Calu3 (cell line): ENCODE measurements around the gene NHLH2. TPM values are rescaled to one million over a fixed set of nuclear protein-coding genes. Genes with fewer than 3 reads are reported as not detected.

Source experiments
- BruUV-seq: library from RNA; stranded (reverse); fragments of 400-500 nt; replicated peaks from 2 replicates; lab custom pipeline; 2021; lab: Mats Ljungman, UMichigan
- CTCF ChIA-PET: fragments of 300-600 bp; sonication (Branson Sonifier 250); formaldehyde crosslinking; loops from one replicate; lab custom pipeline; 2022; ENCODE audit warnings: antibody characterized with exemption; lab: Charles Lee
- DNase-seq: peaks from one replicate; pipeline ENCODE4 v3.0.0; 2022
- H3K27ac Mint-ChIP-seq: one replicate; pipeline ENCODE4 v1.8.0; 2022; ENCODE audit warnings: mixed read lengths; ENCODE audit not compliant: unreplicated experiment
- H3K27me3 Mint-ChIP-seq: one replicate; pipeline ENCODE4 v1.8.0; 2022; ENCODE audit warnings: mixed read lengths; ENCODE audit not compliant: unreplicated experiment
- H3K36me3 Mint-ChIP-seq: one replicate; pipeline ENCODE4 v1.8.0; 2022; ENCODE audit warnings: mild to moderate bottlenecking, moderate library complexity, mixed read lengths; ENCODE audit not compliant: insufficient read depth, unreplicated experiment
- H3K4me1 Mint-ChIP-seq: one replicate; pipeline ENCODE4 v1.8.0; 2022; ENCODE audit warnings: mild to moderate bottlenecking, low read depth, mixed read lengths; ENCODE audit not compliant: unreplicated experiment
- H3K4me3 Mint-ChIP-seq: one replicate; pipeline ENCODE4 v1.8.0; 2022; ENCODE audit warnings: mild to moderate bottlenecking, low read depth, moderate library complexity, mixed read lengths; ENCODE audit not compliant: unreplicated experiment
- H3K9me3 Mint-ChIP-seq: one replicate; pipeline ENCODE4 v1.8.0; 2022; ENCODE audit warnings: low read depth, mixed read lengths; ENCODE audit not compliant: unreplicated experiment
- intact Hi-C: fragments of 100-400 bp; cut with micrococcal nuclease; formaldehyde crosslinking; loops from one replicate; pipeline ENCODE4 v1.10.0; 2022; ENCODE audit not compliant: unreplicated experiment
- total RNA-seq: library from RNA; stranded (reverse); gene quantifications from 2 replicates; pipeline ENCODE4 v1.2.3, GENCODE V29; 2022
- TF ChIP-seq, protein P1 (sequence below): fragments of 200-600 bp; IDR thresholded peaks from one replicate; pipeline ENCODE4 v1.8.0; 2022; ENCODE audit warnings: antibody characterized with exemption; ENCODE audit not compliant: unreplicated experiment

Gene NHLH2
- total RNA-seq, 1 experiment from 2014 or later = not detected

DNA sequence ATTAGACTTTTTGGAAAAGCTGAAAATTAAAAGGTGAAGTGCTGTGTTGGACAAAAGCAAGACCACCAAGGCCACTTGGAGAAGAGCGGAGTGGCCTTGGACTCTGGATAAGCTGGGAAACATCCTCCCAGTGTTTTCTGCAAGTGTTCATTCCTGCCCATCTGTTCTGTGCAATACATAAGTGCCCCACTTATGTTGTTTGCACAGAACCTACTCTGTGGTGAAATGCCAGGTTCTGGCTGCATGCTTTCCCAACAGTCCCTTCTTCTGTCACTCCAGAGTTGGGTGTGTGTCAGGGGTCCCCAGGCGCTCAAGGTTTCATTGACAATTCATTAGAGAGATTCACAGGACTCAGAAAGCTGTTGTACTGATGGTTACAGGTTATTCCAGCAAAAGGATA, 30.3 kb downstream of the NHLH2 start:
- CTCF ChIA-PET = interaction anchor here (2.2 kb wide), 1 partner anchor 171 kb away, joined by 9 read pairs; no protein-coding TSS in a partner anchor
- no TSS peak for BruUV-seq
- Mint-ChIP-seq H3K4me1 (peaks cover 14% of the 10 kb centered on the region), H3K27me3 (no peaks in the 10 kb centered on the region), H3K27ac (no peak overlapping the region), H3K4me3 (no peak overlapping the region), H3K9me3 (no peaks in the 10 kb centered on the region), H3K36me3 (no peaks in the 10 kb centered on the region)
- no peak for DNase-seq
- intact Hi-C loops = no loop called here
- TF ChIP-seq, protein P1, sequence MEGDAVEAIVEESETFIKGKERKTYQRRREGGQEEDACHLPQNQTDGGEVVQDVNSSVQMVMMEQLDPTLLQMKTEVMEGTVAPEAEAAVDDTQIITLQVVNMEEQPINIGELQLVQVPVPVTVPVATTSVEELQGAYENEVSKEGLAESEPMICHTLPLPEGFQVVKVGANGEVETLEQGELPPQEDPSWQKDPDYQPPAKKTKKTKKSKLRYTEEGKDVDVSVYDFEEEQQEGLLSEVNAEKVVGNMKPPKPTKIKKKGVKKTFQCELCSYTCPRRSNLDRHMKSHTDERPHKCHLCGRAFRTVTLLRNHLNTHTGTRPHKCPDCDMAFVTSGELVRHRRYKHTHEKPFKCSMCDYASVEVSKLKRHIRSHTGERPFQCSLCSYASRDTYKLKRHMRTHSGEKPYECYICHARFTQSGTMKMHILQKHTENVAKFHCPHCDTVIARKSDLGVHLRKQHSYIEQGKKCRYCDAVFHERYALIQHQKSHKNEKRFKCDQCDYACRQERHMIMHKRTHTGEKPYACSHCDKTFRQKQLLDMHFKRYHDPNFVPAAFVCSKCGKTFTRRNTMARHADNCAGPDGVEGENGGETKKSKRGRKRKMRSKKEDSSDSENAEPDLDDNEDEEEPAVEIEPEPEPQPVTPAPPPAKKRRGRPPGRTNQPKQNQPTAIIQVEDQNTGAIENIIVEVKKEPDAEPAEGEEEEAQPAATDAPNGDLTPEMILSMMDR = no peak

DNA sequence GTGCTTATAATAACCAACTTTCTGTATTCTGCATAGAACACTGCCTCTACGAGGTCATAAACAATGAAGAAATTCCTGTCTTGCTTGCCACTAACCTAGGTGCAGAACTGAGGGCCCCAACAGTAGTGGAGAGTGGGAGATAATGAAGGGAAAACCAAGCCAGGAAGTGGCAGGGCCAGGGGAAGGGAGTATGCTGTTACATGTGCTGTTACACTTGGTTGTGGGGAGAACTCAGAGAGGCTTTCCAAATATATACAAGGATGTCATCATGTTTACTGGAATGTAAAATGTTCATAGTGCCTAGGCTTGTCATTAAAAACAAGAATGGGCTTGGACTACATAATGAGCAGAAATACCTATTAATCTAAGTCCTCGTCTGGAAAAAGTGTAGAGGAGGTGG, 31.1 kb downstream of the NHLH2 start:
- BruUV-seq = no TSS peak
- TF ChIP-seq, protein P1 = no peak
- H3K4me1 Mint-ChIP-seq = peaks cover 14% of the 10 kb centered on the region
- no peaks in the 10 kb centered on the region for H3K9me3 Mint-ChIP-seq
- H3K36me3 Mint-ChIP-seq = no peaks in the 10 kb centered on the region
- no peak overlapping the region for H3K4me3 Mint-ChIP-seq
- H3K27ac Mint-ChIP-seq = no peak overlapping the region
- H3K27me3 Mint-ChIP-seq = no peaks in the 10 kb centered on the region
- no peak for DNase-seq
- intact Hi-C loops = no loop called here
- CTCF ChIA-PET = interaction anchor here (2.2 kb wide), 1 partner anchor 171 kb away, joined by 9 read pairs; no protein-coding TSS in a partner anchor

DNA sequence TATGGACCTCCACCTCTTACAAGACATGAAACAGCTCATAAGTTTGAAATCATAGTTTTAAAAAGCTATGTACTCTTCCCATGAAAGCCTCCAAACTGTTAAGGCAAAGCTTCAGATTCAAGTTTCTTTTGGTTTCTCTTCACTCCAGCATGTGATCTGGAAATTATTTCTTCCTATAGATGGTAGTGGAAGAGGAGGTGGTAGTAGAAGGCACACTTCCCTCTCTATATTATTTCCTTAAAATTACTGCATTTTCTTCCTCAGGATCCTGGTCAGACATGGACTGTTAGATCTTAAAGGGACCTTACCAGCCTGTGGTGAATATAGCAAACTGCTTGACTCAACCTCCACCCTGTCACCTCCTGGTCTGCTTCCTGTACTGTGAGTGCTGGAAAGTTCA, 31.9 kb downstream of the NHLH2 start:
- Mint-ChIP-seq H3K4me3 (no peak overlapping the region), H3K9me3 (no peaks in the 10 kb centered on the region), H3K27ac (no peak overlapping the region), H3K27me3 (no peaks in the 10 kb centered on the region), H3K4me1 (peaks cover 14% of the 10 kb centered on the region), H3K36me3 (no peaks in the 10 kb centered on the region)
- DNase-seq = no peak
- TF ChIP-seq, protein P1 = no peak
- intact Hi-C loops = no loop called here
- BruUV-seq = no TSS peak
- CTCF ChIA-PET = interaction anchor here (0.7 kb wide), 1 partner anchor 389 kb away, joined by 8 read pairs; no protein-coding TSS in a partner anchor

DNA sequence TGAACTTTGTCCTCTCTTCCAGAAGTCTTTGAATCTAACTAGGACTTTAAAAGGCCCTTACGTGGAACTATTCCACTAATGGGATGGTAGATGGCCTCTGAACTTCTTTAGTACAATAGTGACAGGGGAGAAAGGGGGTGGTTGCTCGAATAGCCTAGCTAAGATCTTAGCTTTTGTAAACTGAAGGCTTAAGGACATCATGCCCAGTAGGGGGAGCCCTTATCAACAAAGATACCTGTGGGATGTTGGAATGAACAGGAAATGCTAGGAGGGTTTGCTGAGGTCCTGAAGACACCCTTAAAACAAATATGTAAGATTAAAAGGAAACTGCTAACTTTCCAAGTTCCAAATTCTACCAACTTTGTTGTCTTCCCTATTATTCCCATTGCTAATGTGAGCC, 33.2 kb downstream of the NHLH2 start:
- Mint-ChIP-seq H3K27ac (no peak overlapping the region), H3K36me3 (no peaks in the 10 kb centered on the region), H3K9me3 (no peaks in the 10 kb centered on the region), H3K4me1 (peaks cover 14% of the 10 kb centered on the region), H3K4me3 (no peak overlapping the region), H3K27me3 (no peaks in the 10 kb centered on the region)
- TF ChIP-seq, protein P1 = peak; percentile 43
- intact Hi-C loops = loop anchor here (1.0 kb wide), 2 partner anchors 174 to 213 kb away; no protein-coding TSS in a partner anchor
- CTCF ChIA-PET = interaction anchor here (0.8 to 2.0 kb wide), 3 partner anchors 138 to 213 kb away, joined by 3 to 18 read pairs (median 3); no protein-coding TSS in a partner anchor
- no TSS peak for BruUV-seq
- DNase-seq = peak; percentile 68
